H7 (cell line): ENCODE results near the gene FILIP1. TPM values are rescaled to one million over a fixed set of nuclear protein-coding genes. Genes with fewer than 3 reads are reported as not detected.
"Not testable (repeated sequence)": the region's sequence is repeated elsewhere in the genome, so short reads cannot be mapped to it uniquely, and the experiment has no call there.

Source experiments
- DNase-seq: peaks from one replicate; pipeline ENCODE4 v3.0.0; 2012
- H3K27me3 ChIP-seq: 2 replicates; pipeline ENCODE4 v1.6.0; 2011; ENCODE audit warnings: mild to moderate bottlenecking, low read length; ENCODE audit not compliant: control insufficient read depth, insufficient read depth
- H3K36me3 ChIP-seq: replicated peaks from 2 replicates; pipeline ENCODE4 v1.5.1; 2011; ENCODE audit warnings: low read length; ENCODE audit not compliant: control insufficient read depth, insufficient read depth
- H3K4me3 ChIP-seq: 2 replicates; pipeline ENCODE4 v1.5.1; 2011; ENCODE audit warnings: low read depth, mild to moderate bottlenecking, control low read depth, low read length, moderate library complexity; ENCODE audit not compliant: insufficient read depth
- total RNA-seq: library from RNA; depleted of rRNA; stranded (reverse); fragments of >200 nt; shearing (Covaris generic); gene quantifications from 2 replicates; pipeline ENCODE4 v1.2.3, GENCODE V29; 2014

The FILIP1 gene
- total RNA-seq, 1 experiment from 2014 or later = 1.4 TPM

DNA sequence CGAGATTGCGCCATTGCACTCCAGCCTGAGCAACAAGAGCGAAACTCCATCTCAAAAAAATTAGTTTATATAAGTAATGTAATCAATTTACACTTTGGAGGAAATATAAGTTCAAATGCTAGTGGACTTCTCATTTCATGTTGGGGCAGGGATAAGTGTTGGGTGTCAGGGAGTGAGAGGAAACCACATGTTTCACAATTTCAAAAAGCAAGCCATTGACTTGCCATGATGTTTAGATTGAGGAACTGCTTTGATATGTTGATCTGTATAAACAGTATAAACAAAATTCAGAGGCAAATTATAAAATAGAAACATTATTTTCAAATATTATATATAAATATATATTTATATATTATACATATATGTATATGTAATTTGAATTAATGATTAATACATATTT is 42.7 kb downstream of the FILIP1 start:
- no peak for DNase-seq
- no peak overlapping the region for H3K4me3 ChIP-seq
- H3K27me3 ChIP-seq = no peaks in the 10 kb centered on the region
- no peaks in the 10 kb centered on the region for H3K36me3 ChIP-seq

DNA sequence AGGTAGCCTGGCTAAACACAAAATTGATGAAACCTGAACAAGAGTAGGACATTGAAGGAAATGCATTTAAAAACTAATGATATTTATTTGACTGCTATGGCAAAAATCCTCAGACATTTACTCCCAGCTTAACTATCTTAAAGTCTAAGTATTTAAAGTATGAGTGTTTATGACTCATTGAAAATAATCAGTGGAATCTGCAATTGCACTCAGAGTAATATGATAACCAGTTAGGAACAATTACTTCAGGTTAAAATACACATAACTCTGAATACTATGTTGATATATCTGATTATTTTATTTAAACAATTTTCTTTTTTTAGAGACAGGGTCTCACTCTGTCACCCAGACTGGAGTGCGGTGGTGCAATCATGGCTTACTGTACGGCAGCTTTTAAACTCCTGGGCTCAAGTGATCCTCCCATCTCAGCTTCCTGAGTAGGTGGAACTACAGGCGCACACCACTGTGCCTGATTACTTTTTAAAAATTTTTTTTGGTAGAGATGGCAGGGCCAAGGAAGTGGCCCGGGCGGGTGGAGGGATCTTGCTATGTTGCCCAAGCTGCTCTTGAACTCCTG is 43.9 kb downstream of the FILIP1 start:
- H3K4me3 ChIP-seq = no peak overlapping the region
- DNase-seq = no peak
- no peaks in the 10 kb centered on the region for H3K36me3 ChIP-seq
- no peaks in the 10 kb centered on the region for H3K27me3 ChIP-seq

DNA sequence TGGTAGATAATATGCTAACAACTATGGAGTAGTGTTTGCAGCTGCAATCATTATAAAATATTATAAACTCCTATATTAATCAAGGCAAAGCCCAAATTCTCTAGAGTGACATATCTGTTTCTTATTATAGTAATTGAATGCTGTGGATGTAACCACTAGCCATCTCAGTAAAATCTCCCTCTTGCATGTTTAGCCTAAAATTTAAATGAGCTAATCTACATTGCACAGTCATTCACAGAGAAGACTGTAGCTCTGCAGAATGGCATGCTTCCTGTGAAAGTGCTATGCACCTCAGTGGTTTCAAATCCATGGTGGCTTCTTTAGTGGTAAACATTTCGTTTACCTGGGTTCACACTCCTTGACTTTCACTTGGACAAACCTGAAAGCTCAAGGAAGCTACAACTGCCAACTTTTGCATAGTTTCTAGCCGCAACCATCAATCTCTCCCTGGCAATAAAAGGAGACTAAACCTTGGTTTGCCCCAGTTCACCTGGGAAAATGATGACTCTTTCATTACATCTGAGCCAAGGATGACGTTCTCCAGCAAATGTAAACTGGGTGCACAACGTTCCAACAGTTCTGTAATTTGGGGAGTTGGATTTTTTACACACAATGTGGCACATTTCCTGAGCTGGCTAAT is 47.2 kb downstream of the FILIP1 start:
- no peak overlapping the region for H3K4me3 ChIP-seq
- no peak for DNase-seq
- no peaks in the 10 kb centered on the region for H3K27me3 ChIP-seq
- no peaks in the 10 kb centered on the region for H3K36me3 ChIP-seq

DNA sequence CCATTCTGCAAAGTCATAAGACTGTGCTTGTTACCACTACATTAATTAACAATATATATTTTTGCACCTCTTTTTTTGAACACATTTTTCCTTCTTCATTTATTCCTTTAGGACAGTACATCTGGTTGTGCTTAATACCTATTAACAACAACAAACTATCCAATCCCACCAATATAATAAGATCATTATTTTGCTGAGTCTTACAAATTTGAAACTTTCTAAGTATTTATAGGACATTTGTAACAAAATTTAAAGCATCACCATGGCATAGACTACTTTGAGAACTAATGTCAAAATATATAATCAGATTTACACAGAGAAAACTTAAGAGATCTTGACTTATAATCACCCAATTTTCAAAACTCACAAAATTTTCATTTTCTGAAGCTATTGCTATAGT is 47.9 kb downstream of the FILIP1 start:
- H3K4me3 ChIP-seq = no peak overlapping the region
- DNase-seq = no peak
- no peaks in the 10 kb centered on the region for H3K27me3 ChIP-seq
- no peaks in the 10 kb centered on the region for H3K36me3 ChIP-seq

DNA sequence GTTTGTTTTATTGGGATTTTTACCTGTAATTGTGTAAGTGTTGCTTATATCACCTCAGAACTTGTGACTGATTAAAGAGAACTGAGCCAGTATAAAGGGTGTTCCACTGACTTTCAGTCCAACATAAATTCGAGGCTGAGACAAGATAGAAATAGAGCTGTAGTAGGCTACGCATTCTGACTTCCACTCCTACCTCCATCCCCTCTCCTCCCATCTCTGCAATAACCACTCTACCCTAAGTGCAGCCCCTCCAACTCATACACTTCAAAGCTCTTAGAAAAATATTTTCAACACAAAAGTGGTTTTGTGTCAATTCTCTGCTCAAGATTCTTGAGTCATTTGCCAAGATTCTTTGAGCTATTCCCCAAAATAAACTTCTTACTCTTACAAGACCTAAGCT is 48.7 kb downstream of the FILIP1 start:
- Histone ChIP-seq H3K36me3 (no peaks in the 10 kb centered on the region), H3K27me3 (no peaks in the 10 kb centered on the region), H3K4me3 (no peak overlapping the region)
- no peak for DNase-seq

DNA sequence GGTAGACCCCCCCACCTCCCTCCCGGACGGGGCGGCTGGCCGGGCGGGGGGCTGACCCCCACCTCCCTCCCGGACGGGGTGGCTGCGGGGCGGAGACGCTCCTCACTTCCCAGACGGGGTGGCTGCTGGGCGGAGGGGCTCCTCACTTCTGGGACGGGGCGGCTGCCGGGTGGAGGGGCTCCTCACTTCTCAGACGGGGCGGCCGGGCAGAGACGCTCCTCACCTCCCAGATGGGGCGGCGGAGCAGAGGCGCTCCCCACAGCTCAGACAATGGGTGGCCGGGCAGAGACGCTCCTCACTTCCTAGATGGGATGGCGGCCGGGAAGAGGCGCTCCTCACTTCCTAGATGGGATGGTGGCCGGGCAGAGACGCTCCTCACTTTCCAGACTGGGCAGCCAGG is 51.7 kb downstream of the FILIP1 start:
- not testable (repeated sequence) for DNase-seq

DNA sequence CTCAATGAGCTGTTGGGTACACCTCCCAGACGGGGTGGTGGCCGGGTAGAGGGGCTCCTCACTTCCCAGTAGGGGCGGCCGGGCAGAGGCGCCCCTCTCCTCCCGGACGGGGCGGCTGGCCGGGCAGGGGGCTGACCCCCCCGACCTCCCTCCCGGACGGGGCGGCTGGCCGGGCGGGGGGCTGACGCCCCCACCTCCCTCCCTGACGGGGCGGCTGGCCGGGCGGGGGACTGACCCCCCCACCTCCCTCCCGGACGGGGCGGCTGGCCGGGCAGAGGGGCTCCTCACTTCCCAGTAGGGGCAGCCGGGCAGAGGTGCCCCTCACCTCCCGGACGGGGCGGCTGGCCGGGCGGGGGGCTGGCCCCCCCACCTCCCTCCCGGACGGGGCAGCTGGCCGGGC is 52.1 kb downstream of the FILIP1 start:
- not testable (repeated sequence) for H3K36me3 ChIP-seq, H3K4me3 ChIP-seq, H3K27me3 ChIP-seq, DNase-seq

More for the DNA sequence above, 51.7 kb downstream of the FILIP1 start:
- H3K4me3 ChIP-seq, H3K36me3 ChIP-seq, H3K27me3 ChIP-seq: not testable (repeated sequence)

DNA sequence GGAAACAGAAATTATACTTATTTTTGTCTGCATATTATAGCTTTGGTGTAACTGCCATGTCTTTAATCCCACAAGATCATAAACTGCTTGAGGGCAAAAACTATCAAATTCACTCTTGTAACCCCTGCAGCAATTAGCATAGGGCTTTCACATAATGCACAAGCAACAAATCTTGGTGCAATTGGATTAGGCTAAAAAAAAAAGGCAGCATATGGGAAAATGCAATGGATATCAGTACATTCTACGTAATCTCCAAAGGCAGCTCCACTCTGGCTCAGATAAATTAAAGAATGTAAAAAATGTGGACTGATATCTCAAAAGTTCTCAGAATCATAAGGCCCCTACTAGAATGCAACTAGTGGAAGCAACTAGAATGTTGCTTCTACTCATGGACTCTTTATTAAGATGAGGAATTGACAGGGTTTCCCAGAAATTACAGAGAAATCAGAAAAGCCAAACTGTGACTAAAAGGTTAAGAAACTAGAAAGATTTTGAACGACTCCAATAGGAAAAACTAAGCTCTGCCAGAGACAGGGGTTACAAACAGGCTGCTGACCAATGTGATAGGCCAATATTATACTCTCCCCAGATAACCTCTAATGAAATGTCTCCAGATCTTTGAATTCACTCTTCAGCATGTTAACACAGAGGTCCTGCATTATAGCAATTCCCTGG is 55.0 kb downstream of the FILIP1 start:
- Histone ChIP-seq H3K27me3 (no peaks in the 10 kb centered on the region), H3K36me3 (no peaks in the 10 kb centered on the region), H3K4me3 (no peak overlapping the region)
- DNase-seq = no peak

DNA sequence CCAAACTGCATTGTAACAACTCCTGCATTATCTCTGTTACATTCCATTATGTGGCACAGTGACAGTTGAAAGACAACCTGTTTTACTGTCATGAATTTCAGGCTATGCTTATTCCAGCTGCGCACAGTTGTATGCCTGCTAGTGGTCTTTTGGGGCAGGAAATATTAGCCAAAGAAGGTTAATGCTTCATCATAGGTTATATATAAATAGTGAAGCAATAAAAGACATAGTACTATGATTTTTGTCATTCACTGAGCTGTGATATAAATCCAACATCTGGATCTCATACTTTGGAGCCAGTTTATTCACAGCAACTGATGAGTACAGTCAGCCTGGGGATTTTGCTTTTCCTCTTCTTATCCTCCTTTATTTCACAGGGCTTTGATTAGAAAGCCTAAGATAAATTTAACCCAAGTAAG is 55.6 kb downstream of the FILIP1 start:
- H3K4me3 ChIP-seq = no peak overlapping the region
- no peaks in the 10 kb centered on the region for H3K27me3 ChIP-seq
- no peak for DNase-seq
- H3K36me3 ChIP-seq = no peaks in the 10 kb centered on the region

DNA sequence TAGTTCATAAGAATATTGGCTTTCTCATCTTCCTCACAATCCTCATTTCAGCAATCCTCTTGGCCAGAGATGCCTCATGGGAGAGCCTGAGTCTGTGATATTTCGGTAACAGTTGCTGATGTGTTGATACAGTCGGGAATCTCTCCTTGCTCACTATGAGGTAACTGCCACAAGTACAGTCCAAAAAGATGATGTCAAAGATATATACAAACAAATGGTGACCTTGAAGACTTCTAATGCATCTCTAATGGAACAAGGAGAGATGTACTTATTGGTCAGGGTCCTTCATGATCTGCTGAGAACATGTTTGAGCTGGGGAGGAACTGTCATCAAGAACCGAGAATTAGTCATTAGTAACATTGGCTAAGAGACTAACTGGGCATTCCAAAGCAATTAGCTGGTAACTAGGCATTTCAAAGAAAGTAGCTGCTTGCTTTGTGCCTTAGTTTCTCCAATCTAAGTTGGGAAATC is 56.1 kb downstream of the FILIP1 start:
- DNase-seq = no peak
- Histone ChIP-seq H3K27me3 (no peaks in the 10 kb centered on the region), H3K4me3 (no peak overlapping the region), H3K36me3 (no peaks in the 10 kb centered on the region)

DNA sequence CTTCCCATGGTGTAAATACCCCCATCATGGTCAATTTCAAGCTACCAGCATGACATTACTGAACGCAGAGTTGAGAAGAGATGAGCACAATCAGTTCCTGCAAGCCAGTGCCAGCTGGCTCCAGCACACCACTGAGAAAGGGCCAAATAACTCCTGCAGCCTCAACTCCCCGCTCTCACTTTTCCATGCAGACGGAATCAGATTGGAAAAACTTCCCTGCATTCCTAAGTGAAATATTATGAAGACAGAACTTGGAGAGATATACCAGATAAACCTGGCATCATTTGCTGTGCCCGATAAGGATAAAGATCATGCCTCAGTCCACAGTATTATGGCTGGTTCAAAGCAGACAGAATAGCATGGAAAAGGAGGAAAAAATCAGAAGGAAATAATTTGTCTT is 56.7 kb downstream of the FILIP1 start:
- no peaks in the 10 kb centered on the region for H3K36me3 ChIP-seq
- no peak for DNase-seq
- H3K4me3 ChIP-seq = no peak overlapping the region
- H3K27me3 ChIP-seq = no peaks in the 10 kb centered on the region

DNA sequence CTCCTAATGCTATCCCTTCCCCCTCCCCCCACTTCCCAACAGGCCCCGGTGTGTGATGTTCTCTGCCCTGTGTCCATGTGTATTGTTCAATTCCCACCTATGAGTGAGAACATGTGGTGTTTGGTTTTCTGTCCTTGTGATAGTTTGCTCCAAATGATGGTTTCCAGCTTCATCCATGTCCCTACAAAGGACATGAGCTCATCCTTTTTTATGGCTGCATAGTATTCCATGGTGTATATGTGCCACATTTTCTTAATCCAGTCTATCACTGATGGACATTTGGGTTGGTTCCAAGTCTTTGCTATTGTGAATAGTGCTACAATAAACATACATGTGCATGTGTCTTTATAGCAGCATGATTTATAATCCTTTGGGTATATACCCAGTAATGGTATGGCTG is 60.8 kb downstream of the FILIP1 start:
- not testable (repeated sequence) for H3K27me3 ChIP-seq, H3K36me3 ChIP-seq, H3K4me3 ChIP-seq, DNase-seq

DNA sequence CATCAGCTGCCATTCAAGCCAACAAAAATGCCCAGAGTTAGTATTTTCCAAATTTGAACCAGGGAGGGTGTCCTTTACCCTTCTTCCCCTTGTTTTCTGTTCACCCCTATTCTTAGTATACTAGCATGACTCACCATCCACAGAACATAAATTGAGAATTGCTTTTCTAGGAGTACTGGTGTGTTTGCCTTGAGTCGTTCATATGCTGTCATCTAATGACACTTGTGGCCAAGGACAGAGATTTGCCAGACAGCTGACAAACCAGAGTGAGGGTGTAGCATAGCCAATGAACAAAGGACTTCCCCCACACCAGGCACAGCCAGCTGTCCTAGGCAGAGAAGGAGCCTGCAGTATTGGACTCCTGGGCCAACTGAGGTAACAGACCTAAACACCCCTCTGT is 62.2 kb downstream of the FILIP1 start:
- Histone ChIP-seq H3K27me3 (no peaks in the 10 kb centered on the region), H3K36me3 (no peaks in the 10 kb centered on the region), H3K4me3 (no peak overlapping the region)
- DNase-seq = no peak

DNA sequence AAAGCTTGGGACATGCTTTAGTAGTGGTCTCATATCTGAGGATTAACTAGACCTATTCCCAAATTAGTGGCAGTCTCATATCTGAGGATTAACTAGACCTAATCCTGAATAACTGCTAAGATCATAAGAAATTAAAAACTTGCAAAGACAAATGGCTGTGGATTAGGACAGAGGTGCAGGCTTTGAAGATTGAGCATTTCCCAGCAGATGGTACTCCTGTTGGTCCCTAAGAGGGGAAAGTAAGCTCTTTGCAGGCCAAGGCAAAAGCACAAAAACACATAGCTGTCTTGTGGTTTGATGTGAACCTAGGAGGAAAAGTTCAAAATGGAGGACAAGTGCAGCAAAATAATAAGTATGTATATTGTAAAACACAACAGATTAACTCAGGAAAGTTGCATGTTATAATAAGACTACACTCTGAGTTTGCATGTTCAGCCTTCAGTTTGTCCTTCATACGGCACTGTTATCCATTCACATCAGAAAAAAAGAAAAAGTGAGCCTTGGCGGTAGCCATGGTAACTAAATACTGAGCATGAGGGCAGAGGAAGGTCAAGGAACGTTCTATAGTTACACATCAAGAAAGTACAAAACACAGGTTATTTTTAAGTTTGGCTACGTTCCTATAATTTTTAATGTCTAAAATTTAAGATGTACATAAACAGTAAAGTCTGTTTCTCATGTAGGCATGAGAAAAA is 62.8 kb downstream of the FILIP1 start:
- DNase-seq = no peak
- no peak overlapping the region for H3K4me3 ChIP-seq
- H3K27me3 ChIP-seq = no peaks in the 10 kb centered on the region
- no peaks in the 10 kb centered on the region for H3K36me3 ChIP-seq
